Neural progenitor cell (in vitro differentiated cells): ENCODE measurements around the gene LTBP3.

Source experiments
- CTCF ChIP-seq: fragments of 200-600 bp; sonication (generic); IDR thresholded peaks from 2 replicates; pipeline ENCODE4 v1.5.1; 2017; ENCODE audit warnings: antibody characterized with exemption, mild to moderate bottlenecking
- EZH2phosphoT487 ChIP-seq: fragments of 200-600 bp; sonication (generic); IDR thresholded peaks from 2 replicates; pipeline ENCODE4 v1.6.1; 2017; ENCODE audit warnings: antibody characterized with exemption

- TF ChIP-seq CTCF (no peak), EZH2phosphoT487 (no peak)
Measured at GRCh38 chr11:65586676-65587075, 28.5 kb upstream of the LTBP3 start.
